HUES48 (cell line): ENCODE measurements around the gene BLOC1S5.

ENCODE experiments used
- H3K27ac ChIP-seq: one replicate; pipeline ENCODE4 v1.7.0; 2013; ENCODE audit warnings: low read depth, low read length, inconsistent platforms
- H3K27me3 ChIP-seq: 2 replicates; pipeline ENCODE4 v1.6.1; 2013; ENCODE audit warnings: mild to moderate bottlenecking, low read length; ENCODE audit not compliant: control insufficient read depth, insufficient read depth
- H3K36me3 ChIP-seq: 2 replicates; pipeline ENCODE4 v1.6.1; 2013; ENCODE audit warnings: low read length; ENCODE audit not compliant: control insufficient read depth, insufficient read depth
- H3K4me1 ChIP-seq: 2 replicates; pipeline ENCODE4 v1.6.1; 2013; ENCODE audit warnings: mild to moderate bottlenecking, low read length; ENCODE audit not compliant: control insufficient read depth, insufficient read depth
- H3K4me3 ChIP-seq: 2 replicates; pipeline ENCODE4 v1.5.1; 2013; ENCODE audit warnings: mild to moderate bottlenecking, low read depth, low read length
- H3K9ac ChIP-seq: 2 replicates; pipeline ENCODE4 v1.6.1; 2013; ENCODE audit warnings: mild to moderate bottlenecking, low read depth, low read length, moderate library complexity
- H3K9me3 ChIP-seq: 2 replicates; pipeline ENCODE4 v1.6.1; 2013; ENCODE audit warnings: low read length; ENCODE audit not compliant: control insufficient read depth, insufficient read depth

The BLOC1S5 gene

GRCh38 chr6:8014947-8015346 is 49.2 kb downstream of the BLOC1S5 start:
- Histone ChIP-seq H3K9me3 (no peaks in the 10 kb centered on the region), H3K27ac (no peak overlapping the region), H3K9ac (no peak overlapping the region), H3K4me3 (no peak overlapping the region), H3K27me3 (no peaks in the 10 kb centered on the region), H3K36me3 (peaks cover 20% of the 10 kb centered on the region), H3K4me1 (peaks cover 31% of the 10 kb centered on the region)

GRCh38 chr6:8013763-8014162 is 50.4 kb downstream of the BLOC1S5 start:
- H3K9ac ChIP-seq: no peak overlapping the region
- no peak overlapping the region for H3K4me3 ChIP-seq
- peaks cover 20% of the 10 kb centered on the region for H3K36me3 ChIP-seq
- no peaks in the 10 kb centered on the region for H3K9me3 ChIP-seq
- H3K27ac ChIP-seq: no peak overlapping the region
- peaks cover 25% of the 10 kb centered on the region for H3K4me1 ChIP-seq
- no peaks in the 10 kb centered on the region for H3K27me3 ChIP-seq

- H3K9me3 ChIP-seq: no peaks in the 10 kb centered on the region
- no peak overlapping the region for H3K27ac ChIP-seq
- no peak overlapping the region for H3K4me3 ChIP-seq
- H3K4me1 ChIP-seq: peaks cover 8% of the 10 kb centered on the region; the same call in 1 of the 2 replicates
- no peaks in the 10 kb centered on the region for H3K27me3 ChIP-seq
- H3K36me3 ChIP-seq: no peaks in the 10 kb centered on the region
- H3K9ac ChIP-seq: no peak overlapping the region
These were observed 58.0 kb downstream of the BLOC1S5 start for GRCh38 chr6:8006208-8006607.

- Histone ChIP-seq H3K4me1 (peaks cover 10% of the 10 kb centered on the region; the same call in 1 of the 2 replicates), H3K4me3 (no peak overlapping the region), H3K9ac (no peak overlapping the region), H3K9me3 (no peaks in the 10 kb centered on the region), H3K36me3 (no peaks in the 10 kb centered on the region), H3K27me3 (no peaks in the 10 kb centered on the region), H3K27ac (no peak overlapping the region)
These were observed 59.1 kb downstream of the BLOC1S5 start for GRCh38 chr6:8005136-8005535.

GRCh38 chr6:8000636-8001035 is 63.6 kb downstream of the BLOC1S5 start:
- H3K27me3 ChIP-seq: no peaks in the 10 kb centered on the region
- H3K9ac ChIP-seq: no peak overlapping the region
- H3K36me3 ChIP-seq: no peaks in the 10 kb centered on the region
- H3K4me3 ChIP-seq: no peak overlapping the region
- peaks cover 4% of the 10 kb centered on the region; the same call in 1 of the 2 replicates for H3K4me1 ChIP-seq
- no peak overlapping the region for H3K27ac ChIP-seq
- H3K9me3 ChIP-seq: no peaks in the 10 kb centered on the region

GRCh38 chr6:8000188-8000596 is 64.0 kb downstream of the BLOC1S5 start:
- H3K27ac ChIP-seq: no peak overlapping the region
- H3K9ac ChIP-seq: no peak overlapping the region
- peaks cover 4% of the 10 kb centered on the region; the same call in 1 of the 2 replicates for H3K4me1 ChIP-seq
- no peaks in the 10 kb centered on the region for H3K36me3 ChIP-seq
- H3K9me3 ChIP-seq: no peaks in the 10 kb centered on the region
- H3K27me3 ChIP-seq: no peaks in the 10 kb centered on the region
- no peak overlapping the region for H3K4me3 ChIP-seq

- H3K9me3 ChIP-seq: no peaks in the 10 kb centered on the region
- no peak overlapping the region for H3K4me3 ChIP-seq
- no peaks in the 10 kb centered on the region for H3K36me3 ChIP-seq
- H3K27me3 ChIP-seq: no peaks in the 10 kb centered on the region
- H3K9ac ChIP-seq: no peak overlapping the region
- peaks cover 4% of the 10 kb centered on the region; the same call in 1 of the 2 replicates for H3K4me1 ChIP-seq
- H3K27ac ChIP-seq: no peak overlapping the region
These were observed 65.0 kb downstream of the BLOC1S5 start for GRCh38 chr6:7999201-7999600.

- Histone ChIP-seq H3K36me3 (no peaks in the 10 kb centered on the region), H3K4me1 (peaks cover 4% of the 10 kb centered on the region; the same call in 1 of the 2 replicates), H3K27me3 (no peaks in the 10 kb centered on the region), H3K9ac (no peak overlapping the region), H3K4me3 (no peak overlapping the region), H3K9me3 (no peaks in the 10 kb centered on the region), H3K27ac (no peak overlapping the region)
These were observed 66.0 kb downstream of the BLOC1S5 start for GRCh38 chr6:7998103-7998725.

- Histone ChIP-seq H3K9me3 (no peaks in the 10 kb centered on the region), H3K27me3 (no peaks in the 10 kb centered on the region), H3K36me3 (no peaks in the 10 kb centered on the region), H3K4me1 (peaks cover 4% of the 10 kb centered on the region; the same call in 1 of the 2 replicates), H3K4me3 (no peak overlapping the region), H3K9ac (no peak overlapping the region), H3K27ac (no peak overlapping the region)
These were observed 66.9 kb downstream of the BLOC1S5 start for GRCh38 chr6:7997286-7997685.

GRCh38 chr6:7996538-7997111 is 67.6 kb downstream of the BLOC1S5 start:
- H3K4me3 ChIP-seq: no peak overlapping the region
- H3K27ac ChIP-seq: no peak overlapping the region
- H3K9ac ChIP-seq: no peak overlapping the region
- no peaks in the 10 kb centered on the region for H3K36me3 ChIP-seq
- H3K4me1 ChIP-seq: peaks cover 4% of the 10 kb centered on the region; the same call in 1 of the 2 replicates
- H3K9me3 ChIP-seq: no peaks in the 10 kb centered on the region
- no peaks in the 10 kb centered on the region for H3K27me3 ChIP-seq

- no peaks in the 10 kb centered on the region for H3K9me3 ChIP-seq
These were observed 70.2 kb downstream of the BLOC1S5 start for GRCh38 chr6:7993952-7994351.

More at GRCh38 chr6:7993952-7994351, 70.2 kb downstream of the BLOC1S5 start:
- no peaks in the 10 kb centered on the region for H3K4me1 ChIP-seq
- H3K36me3 ChIP-seq: no peaks in the 10 kb centered on the region
- no peak overlapping the region for H3K27ac ChIP-seq
- no peak overlapping the region for H3K9ac ChIP-seq
- H3K27me3 ChIP-seq: no peaks in the 10 kb centered on the region
- H3K4me3 ChIP-seq: no peak overlapping the region
